HEK293 (cell line): Measurements from ENCODE around the gene A2ML1.

Experiments
- CTCF ChIA-PET: fragments of 350-600 bp; formaldehyde crosslinking; extraction: SDS; loops from one replicate; lab custom pipeline; 2021; ENCODE audit warnings: antibody characterized with exemption; lab: Yijun Ruan, JAX
- POLR2A ChIA-PET: fragments of 300-600 bp; formaldehyde crosslinking; extraction: SDS; loops from one replicate; lab custom pipeline; 2020; ENCODE audit warnings: antibody characterized with exemption, inconsistent platforms; lab: Yijun Ruan, JAX
- H3K27ac ChIP-seq: fragments of 200-500 bp; sonication (Bioruptor generic); 2 replicates; pipeline ENCODE4 v1.5.1; 2014; ENCODE audit warnings: low read depth, low read length, control low read depth, inconsistent platforms; ENCODE audit errors: extremely low read depth
- H3K36me3 ChIP-seq, 2 experiments: fragments of 200-500 bp in 1 of 2; sonication (Bioruptor generic) in 1 of 2; 1 replicate in 1 of 2; 2 replicates in 1 of 2; pipeline ENCODE4 v1.5.1; 2014 to 2017; ENCODE audit warnings: inconsistent platforms in 2 of 2, low read length in 2 of 2; ENCODE audit not compliant: control insufficient read depth in 2 of 2, insufficient read depth in 1 of 2
- H3K4me1 ChIP-seq: fragments of 200-500 bp; sonication (Bioruptor generic); 2 replicates; pipeline ENCODE4 v1.5.1; 2014; ENCODE audit warnings: mild to moderate bottlenecking, low read length, inconsistent platforms; ENCODE audit not compliant: control insufficient read depth, insufficient read depth
- H3K4me3 ChIP-seq: 2 replicates; pipeline ENCODE4 v1.5.1; 2011; ENCODE audit warnings: low read depth, mild to moderate bottlenecking, control low read depth, low read length, moderate library complexity
- H3K9me3 ChIP-seq: fragments of 200-500 bp; sonication (Bioruptor generic); 2 replicates; pipeline ENCODE4 v1.5.1; 2014; ENCODE audit warnings: low read depth, low read length, inconsistent platforms; ENCODE audit not compliant: control insufficient read depth, insufficient read depth
- GLI4 ChIP-seq: fragments of 450-650 bp; formaldehyde crosslinking; IDR thresholded peaks from 2 replicates; pipeline ENCODE4 v1.5.1; 2016; ENCODE audit warnings: missing biosample characterization, missing genetic modification characterization
- GLIS2 ChIP-seq: fragments of 450-650 bp; formaldehyde crosslinking; IDR thresholded peaks from 2 replicates; pipeline ENCODE4 v1.5.1; 2016; ENCODE audit warnings: missing biosample characterization, missing genetic modification characterization
- HOXD13 ChIP-seq: sonication (generic); formaldehyde crosslinking; IDR thresholded peaks from 2 replicates; pipeline ENCODE4 v1.8.0; 2022; ENCODE audit warnings: missing genetic modification reagents, borderline replicate concordance
- KLF9 ChIP-seq: fragments of 450-650 bp; formaldehyde crosslinking; IDR thresholded peaks from 2 replicates; pipeline ENCODE4 v1.5.1; 2016; ENCODE audit warnings: missing biosample characterization, missing genetic modification characterization, low read depth
- MZF1 ChIP-seq: fragments of 450-650 bp; formaldehyde crosslinking; IDR thresholded peaks from 2 replicates; pipeline ENCODE4 v1.5.1; 2017; ENCODE audit warnings: missing biosample characterization, missing genetic modification characterization, borderline replicate concordance
- SCRT2 ChIP-seq: fragments of 450-650 bp; formaldehyde crosslinking; IDR thresholded peaks from 2 replicates; pipeline ENCODE4 v1.5.1; 2016; ENCODE audit warnings: missing biosample characterization, missing genetic modification characterization
- ZBTB21 ChIP-seq: fragments of 450-650 bp; formaldehyde crosslinking; IDR thresholded peaks from 2 replicates; pipeline ENCODE4 v1.5.1; 2017; ENCODE audit warnings: missing biosample characterization, missing genetic modification characterization
- ZNF214 ChIP-seq: fragments of 450-650 bp; formaldehyde crosslinking; IDR thresholded peaks from 2 replicates; pipeline ENCODE4 v1.5.1; 2017; ENCODE audit warnings: missing biosample characterization, mild to moderate bottlenecking, missing genetic modification characterization, borderline replicate concordance
- ZNF223 ChIP-seq: fragments of 450-650 bp; formaldehyde crosslinking; IDR thresholded peaks from 2 replicates; pipeline ENCODE4 v1.5.1; 2016; ENCODE audit warnings: missing biosample characterization, missing genetic modification characterization
- ZNF302 ChIP-seq: fragments of 450-650 bp; formaldehyde crosslinking; IDR thresholded peaks from 2 replicates; pipeline ENCODE4 v1.5.1; 2016; ENCODE audit warnings: missing biosample characterization, missing genetic modification characterization, low read depth
- ZNF341 ChIP-seq: fragments of 450-650 bp; formaldehyde crosslinking; IDR thresholded peaks from 2 replicates; pipeline ENCODE4; 2016; ENCODE audit warnings: low read depth, missing biosample characterization, missing genetic modification characterization
- ZNF366 ChIP-seq: fragments of 450-650 bp; formaldehyde crosslinking; conservative IDR thresholded peaks from 2 replicates; pipeline ENCODE4 v1.5.1; 2016; ENCODE audit warnings: missing biosample characterization, missing genetic modification characterization
- ZNF426 ChIP-seq: fragments of 450-650 bp; formaldehyde crosslinking; IDR thresholded peaks from 2 replicates; pipeline ENCODE4 v1.5.1; 2017; ENCODE audit warnings: missing biosample characterization, missing genetic modification characterization, mild to moderate bottlenecking, inconsistent platforms, moderate library complexity
- ZNF558 ChIP-seq: fragments of 450-650 bp; formaldehyde crosslinking; IDR thresholded peaks from 2 replicates; pipeline ENCODE4 v1.5.1; 2016; ENCODE audit warnings: missing biosample characterization, missing genetic modification characterization
- ZNF658 ChIP-seq: fragments of 450-650 bp; formaldehyde crosslinking; IDR thresholded peaks from 2 replicates; pipeline ENCODE4; 2016; ENCODE audit warnings: missing biosample characterization, missing genetic modification characterization
- ZNF677 ChIP-seq: fragments of 450-650 bp; IDR thresholded peaks from 2 replicates; pipeline ENCODE4 v1.5.0; 2018; ENCODE audit warnings: missing biosample characterization, mild to moderate bottlenecking, missing genetic modification characterization, moderate library complexity
- ZNF785 ChIP-seq: fragments of 450-650 bp; formaldehyde crosslinking; IDR thresholded peaks from 2 replicates; pipeline ENCODE4 v1.5.1; 2016; ENCODE audit warnings: missing biosample characterization, missing genetic modification characterization
- ZNF830 ChIP-seq: fragments of 450-650 bp; IDR thresholded peaks from 2 replicates; pipeline ENCODE4 v1.5.0; 2018; ENCODE audit warnings: missing biosample characterization, missing genetic modification characterization, low read depth, mild to moderate bottlenecking, moderate library complexity
- ZXDB ChIP-seq: fragments of 450-650 bp; formaldehyde crosslinking; IDR thresholded peaks from 2 replicates; pipeline ENCODE4 v1.5.1; 2016; ENCODE audit warnings: missing biosample characterization, missing genetic modification characterization
- TF ChIP-seq, protein P1 (sequence below): fragments of 450-650 bp; formaldehyde crosslinking; IDR thresholded peaks from 2 replicates; pipeline ENCODE4 v1.5.1; 2017; ENCODE audit warnings: missing biosample characterization, missing genetic modification characterization
- TF ChIP-seq, protein P2 (sequence below): fragments of 450-650 bp; formaldehyde crosslinking; IDR thresholded peaks from 2 replicates; pipeline ENCODE4 v1.5.1; 2016; ENCODE audit warnings: missing biosample characterization, missing genetic modification characterization
- TF ChIP-seq, protein P3 (sequence below): fragments of 450-650 bp; formaldehyde crosslinking; IDR thresholded peaks from 2 replicates; pipeline ENCODE4; 2016; ENCODE audit warnings: missing biosample characterization, missing genetic modification characterization
- TF ChIP-seq, protein P4 (sequence below): fragments of 450-650 bp; formaldehyde crosslinking; IDR thresholded peaks from 2 replicates; pipeline ENCODE4 v1.5.1; 2016; ENCODE audit warnings: missing biosample characterization, missing genetic modification characterization, borderline replicate concordance
- TF ChIP-seq, protein P5 (sequence below): fragments of 450-650 bp; formaldehyde crosslinking; IDR thresholded peaks from 2 replicates; pipeline ENCODE4 v1.5.1; 2016; ENCODE audit warnings: missing biosample characterization, missing genetic modification characterization

Gene A2ML1

DNA sequence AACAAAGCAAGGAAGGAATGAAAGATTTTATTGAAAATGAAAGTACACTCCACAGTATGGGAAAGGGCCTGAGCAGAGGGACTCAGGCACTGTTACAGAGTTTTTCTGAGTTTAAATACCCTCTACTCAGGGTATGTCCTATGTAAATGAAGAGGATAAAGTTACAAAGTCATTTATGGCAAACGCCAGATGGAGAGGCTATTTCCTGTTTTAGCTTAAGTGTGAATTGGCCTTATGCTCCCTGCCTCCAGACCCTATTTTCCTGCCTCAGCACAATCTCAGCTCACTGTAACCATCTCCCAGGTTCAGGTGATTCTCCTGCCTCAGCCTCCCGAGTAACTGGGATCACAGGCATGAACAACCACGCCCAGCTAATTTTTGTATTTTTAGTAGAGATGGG, 85.1 kb downstream of the A2ML1 start (continued):
- TF ChIP-seq, protein P1, sequence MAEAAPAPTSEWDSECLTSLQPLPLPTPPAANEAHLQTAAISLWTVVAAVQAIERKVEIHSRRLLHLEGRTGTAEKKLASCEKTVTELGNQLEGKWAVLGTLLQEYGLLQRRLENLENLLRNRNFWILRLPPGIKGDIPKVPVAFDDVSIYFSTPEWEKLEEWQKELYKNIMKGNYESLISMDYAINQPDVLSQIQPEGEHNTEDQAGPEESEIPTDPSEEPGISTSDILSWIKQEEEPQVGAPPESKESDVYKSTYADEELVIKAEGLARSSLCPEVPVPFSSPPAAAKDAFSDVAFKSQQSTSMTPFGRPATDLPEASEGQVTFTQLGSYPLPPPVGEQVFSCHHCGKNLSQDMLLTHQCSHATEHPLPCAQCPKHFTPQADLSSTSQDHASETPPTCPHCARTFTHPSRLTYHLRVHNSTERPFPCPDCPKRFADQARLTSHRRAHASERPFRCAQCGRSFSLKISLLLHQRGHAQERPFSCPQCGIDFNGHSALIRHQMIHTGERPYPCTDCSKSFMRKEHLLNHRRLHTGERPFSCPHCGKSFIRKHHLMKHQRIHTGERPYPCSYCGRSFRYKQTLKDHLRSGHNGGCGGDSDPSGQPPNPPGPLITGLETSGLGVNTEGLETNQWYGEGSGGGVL (tag by site-specific recombination) = no peak
- no peak for TF ChIP-seq ZNF214
- no peak for TF ChIP-seq ZNF341 (tag by site-specific recombination)
- no peak for TF ChIP-seq GLIS2 (tag by site-specific recombination)
- TF ChIP-seq ZNF785 (tag by site-specific recombination) = no peak
- no peak for TF ChIP-seq GLI4 (tag by site-specific recombination)
- no peak for TF ChIP-seq ZNF302 (tag by site-specific recombination)
- no peak for TF ChIP-seq ZNF366 (tag by site-specific recombination)
- TF ChIP-seq ZNF426 (tag by site-specific recombination) = no peak
- no peak for TF ChIP-seq ZXDB
- no peak for TF ChIP-seq HOXD13

DNA sequence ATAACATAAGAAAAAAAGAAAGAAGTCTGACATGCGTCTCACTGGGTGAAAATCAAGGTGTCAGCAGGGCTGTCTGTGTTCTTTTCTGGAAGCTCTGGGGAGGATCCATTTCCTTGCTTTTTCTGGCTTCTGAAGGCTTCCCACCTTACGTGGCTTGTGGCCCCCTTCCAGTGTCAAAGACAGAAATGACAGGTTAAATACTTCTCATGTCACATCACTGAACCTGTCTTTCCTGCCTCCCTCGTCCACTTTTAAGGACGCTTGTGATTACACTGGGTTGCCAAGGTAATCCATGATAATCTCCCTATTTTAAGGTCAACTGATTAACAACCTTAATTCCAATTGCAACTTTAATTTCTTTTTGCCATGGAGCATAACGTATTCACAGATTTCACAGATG, 87.3 kb downstream of the A2ML1 start:
- H3K4me1 ChIP-seq = peaks cover 10% of the 10 kb centered on the region
- no peaks in the 10 kb centered on the region for H3K36me3 ChIP-seq
- TF ChIP-seq ZNF558 (tag by site-specific recombination) (no peak), MZF1 (no peak), ZNF830 (tag by site-specific recombination) (no peak), KLF9 (tag by site-specific recombination) (no peak), SCRT2 (no peak), ZNF677 (tag by site-specific recombination) (no peak), ZNF223 (tag by site-specific recombination) (no peak), ZNF341 (tag by site-specific recombination) (no peak), ZNF658 (no peak), ZBTB21 (tag by site-specific recombination) (no peak)
- TF ChIP-seq, protein P2, sequence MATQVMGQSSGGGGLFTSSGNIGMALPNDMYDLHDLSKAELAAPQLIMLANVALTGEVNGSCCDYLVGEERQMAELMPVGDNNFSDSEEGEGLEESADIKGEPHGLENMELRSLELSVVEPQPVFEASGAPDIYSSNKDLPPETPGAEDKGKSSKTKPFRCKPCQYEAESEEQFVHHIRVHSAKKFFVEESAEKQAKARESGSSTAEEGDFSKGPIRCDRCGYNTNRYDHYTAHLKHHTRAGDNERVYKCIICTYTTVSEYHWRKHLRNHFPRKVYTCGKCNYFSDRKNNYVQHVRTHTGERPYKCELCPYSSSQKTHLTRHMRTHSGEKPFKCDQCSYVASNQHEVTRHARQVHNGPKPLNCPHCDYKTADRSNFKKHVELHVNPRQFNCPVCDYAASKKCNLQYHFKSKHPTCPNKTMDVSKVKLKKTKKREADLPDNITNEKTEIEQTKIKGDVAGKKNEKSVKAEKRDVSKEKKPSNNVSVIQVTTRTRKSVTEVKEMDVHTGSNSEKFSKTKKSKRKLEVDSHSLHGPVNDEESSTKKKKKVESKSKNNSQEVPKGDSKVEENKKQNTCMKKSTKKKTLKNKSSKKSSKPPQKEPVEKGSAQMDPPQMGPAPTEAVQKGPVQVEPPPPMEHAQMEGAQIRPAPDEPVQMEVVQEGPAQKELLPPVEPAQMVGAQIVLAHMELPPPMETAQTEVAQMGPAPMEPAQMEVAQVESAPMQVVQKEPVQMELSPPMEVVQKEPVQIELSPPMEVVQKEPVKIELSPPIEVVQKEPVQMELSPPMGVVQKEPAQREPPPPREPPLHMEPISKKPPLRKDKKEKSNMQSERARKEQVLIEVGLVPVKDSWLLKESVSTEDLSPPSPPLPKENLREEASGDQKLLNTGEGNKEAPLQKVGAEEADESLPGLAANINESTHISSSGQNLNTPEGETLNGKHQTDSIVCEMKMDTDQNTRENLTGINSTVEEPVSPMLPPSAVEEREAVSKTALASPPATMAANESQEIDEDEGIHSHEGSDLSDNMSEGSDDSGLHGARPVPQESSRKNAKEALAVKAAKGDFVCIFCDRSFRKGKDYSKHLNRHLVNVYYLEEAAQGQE (tag by site-specific recombination) = no peak
- TF ChIP-seq, protein P3, sequence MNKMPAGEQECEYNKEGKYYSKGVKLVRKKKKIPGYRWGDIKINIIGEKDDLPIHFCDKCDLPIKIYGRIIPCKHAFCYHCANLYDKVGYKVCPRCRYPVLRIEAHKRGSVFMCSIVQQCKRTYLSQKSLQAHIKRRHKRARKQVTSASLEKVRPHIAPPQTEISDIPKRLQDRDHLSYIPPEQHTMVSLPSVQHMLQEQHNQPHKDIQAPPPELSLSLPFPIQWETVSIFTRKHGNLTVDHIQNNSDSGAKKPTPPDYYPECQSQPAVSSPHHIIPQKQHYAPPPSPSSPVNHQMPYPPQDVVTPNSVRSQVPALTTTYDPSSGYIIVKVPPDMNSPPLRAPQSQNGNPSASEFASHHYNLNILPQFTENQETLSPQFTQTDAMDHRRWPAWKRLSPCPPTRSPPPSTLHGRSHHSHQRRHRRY (tag by site-specific recombination) = no peak
- TF ChIP-seq, protein P4, sequence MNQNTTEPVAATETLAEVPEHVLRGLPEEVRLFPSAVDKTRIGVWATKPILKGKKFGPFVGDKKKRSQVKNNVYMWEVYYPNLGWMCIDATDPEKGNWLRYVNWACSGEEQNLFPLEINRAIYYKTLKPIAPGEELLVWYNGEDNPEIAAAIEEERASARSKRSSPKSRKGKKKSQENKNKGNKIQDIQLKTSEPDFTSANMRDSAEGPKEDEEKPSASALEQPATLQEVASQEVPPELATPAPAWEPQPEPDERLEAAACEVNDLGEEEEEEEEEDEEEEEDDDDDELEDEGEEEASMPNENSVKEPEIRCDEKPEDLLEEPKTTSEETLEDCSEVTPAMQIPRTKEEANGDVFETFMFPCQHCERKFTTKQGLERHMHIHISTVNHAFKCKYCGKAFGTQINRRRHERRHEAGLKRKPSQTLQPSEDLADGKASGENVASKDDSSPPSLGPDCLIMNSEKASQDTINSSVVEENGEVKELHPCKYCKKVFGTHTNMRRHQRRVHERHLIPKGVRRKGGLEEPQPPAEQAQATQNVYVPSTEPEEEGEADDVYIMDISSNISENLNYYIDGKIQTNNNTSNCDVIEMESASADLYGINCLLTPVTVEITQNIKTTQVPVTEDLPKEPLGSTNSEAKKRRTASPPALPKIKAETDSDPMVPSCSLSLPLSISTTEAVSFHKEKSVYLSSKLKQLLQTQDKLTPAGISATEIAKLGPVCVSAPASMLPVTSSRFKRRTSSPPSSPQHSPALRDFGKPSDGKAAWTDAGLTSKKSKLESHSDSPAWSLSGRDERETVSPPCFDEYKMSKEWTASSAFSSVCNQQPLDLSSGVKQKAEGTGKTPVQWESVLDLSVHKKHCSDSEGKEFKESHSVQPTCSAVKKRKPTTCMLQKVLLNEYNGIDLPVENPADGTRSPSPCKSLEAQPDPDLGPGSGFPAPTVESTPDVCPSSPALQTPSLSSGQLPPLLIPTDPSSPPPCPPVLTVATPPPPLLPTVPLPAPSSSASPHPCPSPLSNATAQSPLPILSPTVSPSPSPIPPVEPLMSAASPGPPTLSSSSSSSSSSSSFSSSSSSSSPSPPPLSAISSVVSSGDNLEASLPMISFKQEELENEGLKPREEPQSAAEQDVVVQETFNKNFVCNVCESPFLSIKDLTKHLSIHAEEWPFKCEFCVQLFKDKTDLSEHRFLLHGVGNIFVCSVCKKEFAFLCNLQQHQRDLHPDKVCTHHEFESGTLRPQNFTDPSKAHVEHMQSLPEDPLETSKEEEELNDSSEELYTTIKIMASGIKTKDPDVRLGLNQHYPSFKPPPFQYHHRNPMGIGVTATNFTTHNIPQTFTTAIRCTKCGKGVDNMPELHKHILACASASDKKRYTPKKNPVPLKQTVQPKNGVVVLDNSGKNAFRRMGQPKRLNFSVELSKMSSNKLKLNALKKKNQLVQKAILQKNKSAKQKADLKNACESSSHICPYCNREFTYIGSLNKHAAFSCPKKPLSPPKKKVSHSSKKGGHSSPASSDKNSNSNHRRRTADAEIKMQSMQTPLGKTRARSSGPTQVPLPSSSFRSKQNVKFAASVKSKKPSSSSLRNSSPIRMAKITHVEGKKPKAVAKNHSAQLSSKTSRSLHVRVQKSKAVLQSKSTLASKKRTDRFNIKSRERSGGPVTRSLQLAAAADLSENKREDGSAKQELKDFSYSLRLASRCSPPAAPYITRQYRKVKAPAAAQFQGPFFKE (tag by site-specific recombination) = no peak
- TF ChIP-seq, protein P5, sequence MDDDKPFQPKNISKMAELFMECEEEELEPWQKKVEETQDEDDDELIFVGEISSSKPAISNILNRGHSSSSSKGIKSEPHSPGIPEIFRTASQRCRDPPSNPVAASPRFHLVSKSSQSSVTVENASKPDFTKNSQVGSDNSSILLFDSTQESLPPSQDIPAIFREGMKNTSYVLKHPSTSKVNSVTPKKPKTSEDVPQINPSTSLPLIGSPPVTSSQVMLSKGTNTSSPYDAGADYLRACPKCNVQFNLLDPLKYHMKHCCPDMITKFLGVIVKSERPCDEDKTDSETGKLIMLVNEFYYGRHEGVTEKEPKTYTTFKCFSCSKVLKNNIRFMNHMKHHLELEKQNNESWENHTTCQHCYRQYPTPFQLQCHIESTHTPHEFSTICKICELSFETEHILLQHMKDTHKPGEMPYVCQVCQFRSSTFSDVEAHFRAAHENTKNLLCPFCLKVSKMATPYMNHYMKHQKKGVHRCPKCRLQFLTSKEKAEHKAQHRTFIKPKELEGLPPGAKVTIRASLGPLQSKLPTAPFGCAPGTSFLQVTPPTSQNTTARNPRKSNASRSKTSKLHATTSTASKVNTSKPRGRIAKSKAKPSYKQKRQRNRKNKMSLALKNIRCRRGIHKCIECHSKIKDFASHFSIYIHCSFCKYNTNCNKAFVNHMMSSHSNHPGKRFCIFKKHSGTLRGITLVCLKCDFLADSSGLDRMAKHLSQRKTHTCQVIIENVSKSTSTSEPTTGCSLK (tag by site-specific recombination) = no peak
- H3K9me3 ChIP-seq = no peaks in the 10 kb centered on the region
- CTCF ChIA-PET = interaction anchor here (1.1 kb wide), 2 partner anchors 10 to 19 kb away, joined by 3 read pairs; no protein-coding TSS in a partner anchor
- H3K4me3 ChIP-seq = no peak overlapping the region
- POLR2A ChIA-PET = no interaction called here
- H3K27ac ChIP-seq = no peak overlapping the region
